ENCODE results near the gene CHKB. TPM values are rescaled to one million over a fixed set of nuclear protein-coding genes. Genes with fewer than 3 reads are reported as not detected.

CHKB gene, protein sequence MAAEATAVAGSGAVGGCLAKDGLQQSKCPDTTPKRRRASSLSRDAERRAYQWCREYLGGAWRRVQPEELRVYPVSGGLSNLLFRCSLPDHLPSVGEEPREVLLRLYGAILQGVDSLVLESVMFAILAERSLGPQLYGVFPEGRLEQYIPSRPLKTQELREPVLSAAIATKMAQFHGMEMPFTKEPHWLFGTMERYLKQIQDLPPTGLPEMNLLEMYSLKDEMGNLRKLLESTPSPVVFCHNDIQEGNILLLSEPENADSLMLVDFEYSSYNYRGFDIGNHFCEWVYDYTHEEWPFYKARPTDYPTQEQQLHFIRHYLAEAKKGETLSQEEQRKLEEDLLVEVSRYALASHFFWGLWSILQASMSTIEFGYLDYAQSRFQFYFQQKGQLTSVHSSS
- 94.6 TPM for total RNA-seq (ENCODE audit: unreplicated experiment)
- long read RNA-seq, transcript CHKB-201 (11 exons, 1,638 nt) = major isoform, 15 of 19 reads
- long read RNA-seq, partial matches to known transcripts = 1 of 19 reads
- long read RNA-seq, other reads (novel, unspliced or antisense) = 2 of 19 reads

DNA sequence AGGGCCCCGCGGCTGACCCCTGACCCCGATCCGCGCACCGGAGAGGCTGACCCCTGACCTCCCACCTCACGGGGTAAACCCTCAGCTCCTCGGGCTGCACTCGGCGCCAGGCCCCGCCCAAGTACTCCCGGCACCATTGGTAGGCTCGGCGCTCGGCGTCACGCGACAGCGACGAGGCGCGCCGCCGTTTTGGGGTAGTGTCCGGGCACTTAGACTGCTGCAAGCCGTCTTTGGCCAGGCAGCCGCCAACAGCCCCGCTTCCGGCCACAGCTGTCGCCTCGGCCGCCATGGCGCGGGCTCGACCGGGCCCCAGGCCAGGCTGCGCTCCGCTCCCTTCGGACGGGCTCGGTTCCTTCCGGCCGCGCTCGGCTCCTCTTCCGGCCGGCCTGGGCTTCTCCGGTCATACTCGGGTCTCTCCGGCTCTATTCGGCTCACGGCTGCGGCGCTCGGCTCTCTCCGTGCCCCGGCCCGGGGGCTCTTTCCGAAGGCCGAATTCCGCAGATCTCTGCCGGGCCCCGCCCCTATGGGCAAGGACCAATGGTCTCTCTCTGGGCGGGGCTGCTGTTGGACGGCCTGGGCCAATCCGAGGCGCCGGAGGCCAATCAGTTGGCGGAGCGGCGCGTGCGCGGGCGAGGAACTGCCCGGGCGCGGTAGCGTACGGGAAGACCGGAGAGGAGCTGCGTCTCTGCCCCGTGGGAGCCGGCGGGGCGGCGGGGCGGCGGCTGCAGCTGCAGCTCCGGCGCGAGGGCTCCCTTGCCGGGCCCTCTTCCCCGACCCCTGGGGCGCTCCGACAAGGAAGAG is at the start of gene CHKB:
TSS of gene CHKB (minus strand) at position 357 of the 801 bp plus-strand sequence. CDS start at position 289, 68 bp downstream.
- Mint-ChIP-seq H3K4me1 (ENCODE audit: unreplicated experiment) (peaks cover 7% of the 10 kb centered on the region), H3K4me3 (ENCODE audit: unreplicated experiment) (peak within 1 kb of the TSS; percentile 94), H3K27ac (ENCODE audit: unreplicated experiment) (peak within 1 kb of the TSS; percentile 64), H3K27me3 (ENCODE audit: unreplicated experiment) (peaks cover 8% of the 10 kb centered on the region), H3K9me3 (ENCODE audit: unreplicated experiment) (no peaks in the 10 kb centered on the region), H3K36me3 (ENCODE audit: low read depth, unreplicated experiment) (peaks cover 11% of the 10 kb centered on the region)
- peak; percentile 99 for DNase-seq (ENCODE audit: low spot score)
- TF ChIP-seq, protein P1, sequence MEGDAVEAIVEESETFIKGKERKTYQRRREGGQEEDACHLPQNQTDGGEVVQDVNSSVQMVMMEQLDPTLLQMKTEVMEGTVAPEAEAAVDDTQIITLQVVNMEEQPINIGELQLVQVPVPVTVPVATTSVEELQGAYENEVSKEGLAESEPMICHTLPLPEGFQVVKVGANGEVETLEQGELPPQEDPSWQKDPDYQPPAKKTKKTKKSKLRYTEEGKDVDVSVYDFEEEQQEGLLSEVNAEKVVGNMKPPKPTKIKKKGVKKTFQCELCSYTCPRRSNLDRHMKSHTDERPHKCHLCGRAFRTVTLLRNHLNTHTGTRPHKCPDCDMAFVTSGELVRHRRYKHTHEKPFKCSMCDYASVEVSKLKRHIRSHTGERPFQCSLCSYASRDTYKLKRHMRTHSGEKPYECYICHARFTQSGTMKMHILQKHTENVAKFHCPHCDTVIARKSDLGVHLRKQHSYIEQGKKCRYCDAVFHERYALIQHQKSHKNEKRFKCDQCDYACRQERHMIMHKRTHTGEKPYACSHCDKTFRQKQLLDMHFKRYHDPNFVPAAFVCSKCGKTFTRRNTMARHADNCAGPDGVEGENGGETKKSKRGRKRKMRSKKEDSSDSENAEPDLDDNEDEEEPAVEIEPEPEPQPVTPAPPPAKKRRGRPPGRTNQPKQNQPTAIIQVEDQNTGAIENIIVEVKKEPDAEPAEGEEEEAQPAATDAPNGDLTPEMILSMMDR (IDR thresholded peaks at IDR 0.05; ENCODE audit: unreplicated experiment) = no peak

DNA sequence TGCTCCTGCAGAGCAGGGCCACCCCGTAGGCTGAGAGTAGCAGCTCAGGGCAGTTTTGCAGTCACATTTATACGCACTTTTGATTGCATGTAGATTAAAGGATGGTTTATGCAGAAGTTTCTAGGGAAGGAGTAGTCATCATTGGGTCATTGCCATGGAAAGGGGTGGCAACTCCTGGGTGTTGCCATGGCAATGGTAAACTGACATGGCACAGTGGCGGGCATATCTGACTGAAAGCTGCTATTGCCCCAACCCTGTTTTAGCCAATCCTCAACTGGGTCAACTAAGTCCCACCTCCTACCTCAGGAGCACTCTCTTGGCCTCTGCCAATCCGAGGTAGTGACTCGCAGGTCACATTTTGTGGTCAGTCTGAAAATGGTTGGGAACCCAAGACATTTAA is 47.7 kb upstream of the CHKB start:
- Mint-ChIP-seq H3K4me1 (ENCODE audit: unreplicated experiment) (peaks cover 21% of the 10 kb centered on the region), H3K4me3 (ENCODE audit: unreplicated experiment) (no peak overlapping the region), H3K27me3 (ENCODE audit: unreplicated experiment) (peaks cover 8% of the 10 kb centered on the region), H3K27ac (ENCODE audit: unreplicated experiment) (no peak overlapping the region), H3K36me3 (ENCODE audit: low read depth, unreplicated experiment) (peaks cover 5% of the 10 kb centered on the region), H3K9me3 (ENCODE audit: unreplicated experiment) (no peaks in the 10 kb centered on the region)
- TF ChIP-seq, protein P1 (IDR thresholded peaks at IDR 0.05; ENCODE audit: unreplicated experiment) = no peak
- DNase-seq (ENCODE audit: low spot score) = no peak

DNA sequence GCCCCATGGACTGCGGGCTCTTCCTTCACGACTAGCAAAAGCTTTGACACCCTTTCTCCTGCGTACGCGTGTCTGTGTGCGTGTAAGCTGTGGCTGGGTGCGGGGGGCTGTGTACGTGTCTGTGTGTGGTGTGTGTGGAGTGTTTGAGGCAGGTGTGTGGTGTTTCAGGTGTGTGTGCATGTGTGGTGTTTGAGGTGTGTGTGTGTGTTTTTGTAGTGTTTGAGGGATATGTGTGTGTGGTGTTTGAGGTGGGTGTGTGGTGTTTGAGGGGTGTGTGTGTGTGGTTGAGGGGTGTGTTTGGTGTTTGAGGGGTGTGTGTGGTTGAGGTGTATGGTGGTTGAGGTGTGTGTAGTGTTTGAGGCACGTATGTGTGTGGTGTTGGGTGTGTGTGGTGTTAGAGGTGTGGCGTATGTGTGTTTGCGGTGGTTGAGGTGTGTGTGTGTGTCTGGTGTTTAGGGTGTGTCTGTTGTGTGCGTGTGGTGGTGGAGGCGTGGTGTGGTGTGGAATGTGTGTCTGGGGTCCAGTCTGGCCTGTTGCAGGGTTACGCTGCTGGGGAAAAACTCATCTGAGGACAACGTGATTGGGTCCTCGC is 46.0 kb upstream of the CHKB start:
- Mint-ChIP-seq H3K36me3 (ENCODE audit: low read depth, unreplicated experiment) (peaks cover 9% of the 10 kb centered on the region), H3K27ac (ENCODE audit: unreplicated experiment) (peak overlapping the region; percentile 59), H3K4me3 (ENCODE audit: unreplicated experiment) (peak overlapping the region; percentile 98), H3K27me3 (ENCODE audit: unreplicated experiment) (peaks cover 13% of the 10 kb centered on the region), H3K4me1 (ENCODE audit: unreplicated experiment) (peaks cover 21% of the 10 kb centered on the region), H3K9me3 (ENCODE audit: unreplicated experiment) (no peaks in the 10 kb centered on the region)
- DNase-seq (ENCODE audit: low spot score) = no peak
- TF ChIP-seq, protein P1 (IDR thresholded peaks at IDR 0.05; ENCODE audit: unreplicated experiment) = no peak

DNA sequence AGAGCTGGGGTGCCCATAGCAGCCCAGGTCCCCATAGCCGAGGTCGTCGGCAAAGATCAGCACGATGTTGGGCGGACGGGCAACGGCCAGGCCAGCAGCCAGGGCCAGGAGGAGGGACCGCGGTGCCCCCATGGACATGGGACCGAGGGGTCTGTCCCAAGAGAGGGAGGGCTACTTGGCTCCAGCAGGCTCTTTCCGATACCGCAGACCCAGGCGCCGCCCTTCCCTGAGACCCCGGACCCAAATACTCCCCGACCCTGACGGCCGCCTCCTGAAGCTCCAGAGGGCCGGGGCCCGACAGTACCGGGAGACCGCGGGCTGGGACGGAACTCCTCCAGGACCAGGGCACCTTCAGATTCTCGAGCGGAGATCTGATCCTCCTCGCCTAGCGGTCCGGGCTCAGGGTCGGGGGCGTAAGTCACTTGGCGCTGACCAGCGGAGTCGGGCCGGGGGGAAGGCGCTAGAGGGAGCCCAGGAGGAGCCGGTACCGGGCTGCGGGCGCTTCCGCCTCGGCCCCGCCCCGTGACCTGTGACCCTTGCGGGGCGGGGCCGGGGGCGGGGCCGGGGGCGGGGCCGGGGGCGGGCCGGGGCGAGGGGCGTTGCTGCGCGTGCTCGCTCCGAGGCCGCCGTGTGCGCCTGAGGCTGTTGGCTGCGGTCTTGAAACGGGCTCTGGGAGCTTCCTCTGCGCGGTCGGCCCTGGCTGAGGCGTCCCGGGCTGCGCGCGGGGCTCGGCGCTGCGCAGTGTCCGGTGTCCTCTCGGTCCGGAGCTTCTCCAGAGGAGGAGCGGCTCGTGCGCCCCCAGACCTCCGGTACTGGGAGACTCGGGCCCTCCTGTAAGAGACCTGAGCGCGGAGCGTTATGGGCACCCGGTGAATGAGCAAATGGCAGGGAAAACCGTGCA is 45.2 kb upstream of the CHKB start, which contains the start of gene ARSA:
TSS of gene ARSA (minus strand) at position 511 of the 901 bp plus-strand sequence. CDS start at position 138, 373 bp downstream.
- DNase-seq (ENCODE audit: low spot score) = peak; percentile 76
- H3K27ac Mint-ChIP-seq (ENCODE audit: unreplicated experiment) = peak within 1 kb of the TSS; percentile 59
- peaks cover 9% of the 10 kb centered on the region for H3K36me3 Mint-ChIP-seq (ENCODE audit: low read depth, unreplicated experiment)
- TF ChIP-seq, protein P1 (IDR thresholded peaks at IDR 0.05; ENCODE audit: unreplicated experiment) = peak; percentile 13
- peaks cover 13% of the 10 kb centered on the region for H3K27me3 Mint-ChIP-seq (ENCODE audit: unreplicated experiment)
- H3K9me3 Mint-ChIP-seq (ENCODE audit: unreplicated experiment) = no peaks in the 10 kb centered on the region
- peak within 1 kb of the TSS; percentile 98 for H3K4me3 Mint-ChIP-seq (ENCODE audit: unreplicated experiment)
- peaks cover 23% of the 10 kb centered on the region for H3K4me1 Mint-ChIP-seq (ENCODE audit: unreplicated experiment)

All from endothelial cell (in vitro differentiated cells).